Mesenchymal stem cell (in vitro differentiated cells and primary cell): ENCODE data around the gene C18orf63.

ENCODE experiments used
- DNase-seq: peaks from one replicate; pipeline ENCODE4 v3.0.0-alpha.2; 2013
- H2AFZ ChIP-seq: one replicate; pipeline ENCODE4 v1.6.1; 2013; ENCODE audit warnings: low read depth, mild to moderate bottlenecking, control low read depth, inconsistent platforms, low read length, moderate library complexity
- H2AK5ac ChIP-seq: 2 replicates; pipeline ENCODE4 v1.6.1; 2013; ENCODE audit warnings: low read length, moderate library complexity, mild to moderate bottlenecking, inconsistent platforms; ENCODE audit not compliant: severe bottlenecking
- H2BK120ac ChIP-seq: one replicate; pipeline ENCODE4 v1.6.1; 2013; ENCODE audit warnings: low read depth, mild to moderate bottlenecking, inconsistent platforms, low read length, moderate library complexity
- H2BK12ac ChIP-seq, 2 experiments: one replicate each; pipeline ENCODE4 v1.6.1; 2013; ENCODE audit warnings: inconsistent platforms in 2 of 2, low read length in 2 of 2, mild to moderate bottlenecking in 2 of 2, moderate library complexity in 2 of 2, control low read depth in 1 of 2
- H2BK15ac ChIP-seq: one replicate; pipeline ENCODE4 v1.6.1; 2013; ENCODE audit warnings: mild to moderate bottlenecking, low read depth, inconsistent platforms; ENCODE audit not compliant: poor library complexity, severe bottlenecking
- H2BK5ac ChIP-seq: 2 replicates; pipeline ENCODE4 v1.6.1; 2013; ENCODE audit warnings: low read depth, mild to moderate bottlenecking, low read length, control low read depth, inconsistent platforms; ENCODE audit not compliant: poor library complexity, severe bottlenecking
- H3K14ac ChIP-seq, 2 experiments: one replicate each; pipeline ENCODE4 v1.6.1; 2013; ENCODE audit warnings: inconsistent platforms in 2 of 2, low read length in 2 of 2, control low read depth in 1 of 2, mild to moderate bottlenecking in 1 of 2, moderate library complexity in 1 of 2
- H3K18ac ChIP-seq, 2 experiments: one replicate each; pipeline ENCODE4 v1.6.1; 2013; ENCODE audit warnings: inconsistent platforms in 2 of 2, low read length in 2 of 2, control low read depth in 1 of 2, low read depth in 1 of 2, mild to moderate bottlenecking in 1 of 2
- H3K23ac ChIP-seq, 2 experiments: one replicate each; pipeline ENCODE4 v1.6.1; 2013; ENCODE audit warnings: inconsistent platforms in 2 of 2, low read length in 2 of 2, mild to moderate bottlenecking in 2 of 2, moderate library complexity in 2 of 2, control low read depth in 1 of 2
- H3K27ac ChIP-seq: 2 replicates; pipeline ENCODE4 v1.5.1; 2013; ENCODE audit warnings: mild to moderate bottlenecking, moderate library complexity, low read length, control low read depth, inconsistent platforms; ENCODE audit not compliant: poor library complexity, severe bottlenecking
- H3K27me3 ChIP-seq, 2 experiments: 2 replicates each; pipeline versions ENCODE4 v1.6.1 to v1.7.0; 2013; ENCODE audit warnings: low read length in 2 of 2, mild to moderate bottlenecking in 2 of 2, moderate library complexity in 2 of 2, control low read depth in 1 of 2, inconsistent platforms in 1 of 2; ENCODE audit not compliant: control insufficient read depth in 1 of 2, insufficient read depth in 1 of 2
- H3K36me3 ChIP-seq, 2 experiments: 2 replicates each; pipeline versions ENCODE4 v1.6.1 to v1.7.0; 2013; ENCODE audit warnings: low read length in 2 of 2, control low read depth in 1 of 2, inconsistent platforms in 1 of 2, low read depth in 1 of 2, mild to moderate bottlenecking in 1 of 2; ENCODE audit not compliant: insufficient read depth in 2 of 2, control insufficient read depth in 1 of 2
- H3K4ac ChIP-seq, 2 experiments: one replicate each; pipeline ENCODE4 v1.6.1; 2013; ENCODE audit warnings: inconsistent platforms in 2 of 2, low read length in 2 of 2, mild to moderate bottlenecking in 2 of 2, moderate library complexity in 2 of 2, control low read depth in 1 of 2, low read depth in 1 of 2
- H3K4me1 ChIP-seq: 2 replicates; pipeline ENCODE4 v1.6.1; 2013; ENCODE audit warnings: low read depth, low read length, control low read depth; ENCODE audit not compliant: control insufficient read depth, insufficient read depth
- H3K4me2 ChIP-seq: 2 replicates; pipeline ENCODE4 v1.6.1; 2013; ENCODE audit warnings: low read length, mild to moderate bottlenecking, inconsistent platforms; ENCODE audit not compliant: poor library complexity, severe bottlenecking
- H3K4me3 ChIP-seq, 2 experiments: 2 replicates each; pipeline versions ENCODE4 v1.5.1 to v1.7.0; 2013; ENCODE audit warnings: low read length in 2 of 2, mild to moderate bottlenecking in 2 of 2, control low read depth in 1 of 2, low read depth in 1 of 2; ENCODE audit not compliant: insufficient read depth in 1 of 2
- H3K79me1 ChIP-seq: replicated peaks from 2 replicates; pipeline ENCODE4 v1.6.1; 2013; ENCODE audit warnings: mild to moderate bottlenecking, control low read depth, low read length, inconsistent platforms; ENCODE audit not compliant: poor library complexity, severe bottlenecking
- H3K9ac ChIP-seq: 2 replicates; pipeline ENCODE4 v1.7.0; 2013; ENCODE audit warnings: mild to moderate bottlenecking, low read length, moderate library complexity
- H3K9me3 ChIP-seq: 2 replicates; pipeline ENCODE4 v1.7.0; 2013; ENCODE audit warnings: mild to moderate bottlenecking, low read length; ENCODE audit not compliant: control insufficient read depth
- H4K8ac ChIP-seq: one replicate; pipeline ENCODE4 v1.6.1; 2013; ENCODE audit warnings: inconsistent platforms, mild to moderate bottlenecking, low read length, moderate library complexity
- H4K91ac ChIP-seq: one replicate; pipeline ENCODE4 v1.6.1; 2013; ENCODE audit warnings: mild to moderate bottlenecking, low read length, inconsistent platforms
- WGBS: methylation state at CpG from one replicate; pipeline ENCODE4 v1.1.7; 2013; ENCODE audit warnings: mixed read lengths; 5-methylcytosine and 5-hydroxymethylcytosine counted together

C18orf63 gene

GRCh38 chr18:74402806-74403433, 87.3 kb downstream of the C18orf63 start:
- Histone ChIP-seq H2BK120ac (no peak overlapping the region), H3K4ac (no peak overlapping the region), H2BK5ac (no peak overlapping the region), H2AFZ (no peak overlapping the region), H4K91ac (no peak overlapping the region), H3K9ac (no peak overlapping the region), H4K8ac (no peak overlapping the region), H3K18ac (no peak overlapping the region), H2AK5ac (no peak overlapping the region), H3K23ac (no peak overlapping the region), H3K4me3 (no peak overlapping the region), H3K4me1 (no peaks in the 10 kb centered on the region), H3K4me2 (no peak overlapping the region), H2BK12ac (no peak overlapping the region), H3K36me3 (no peaks in the 10 kb centered on the region), H3K79me1 (no peaks in the 10 kb centered on the region), H3K9me3 (no peaks in the 10 kb centered on the region), H3K27me3 (peaks cover 4 to 59% of the 10 kb centered on the region in 2 experiments), H2BK15ac (no peak overlapping the region), H3K14ac (no peak overlapping the region), H3K27ac (no peak overlapping the region)
- DNase-seq: no peak
- WGBS: 40% methylated on average over 6 of the region's 9 CpGs

GRCh38 chr18:74407888-74408287, 92.2 kb downstream of the C18orf63 start:
- Histone ChIP-seq H2AK5ac (no peak overlapping the region), H2BK15ac (no peak overlapping the region), H3K4me3 (no peak overlapping the region)

More at GRCh38 chr18:74407888-74408287, 92.2 kb downstream of the C18orf63 start:
- no peak overlapping the region for H2BK120ac ChIP-seq
- no peaks in the 10 kb centered on the region for H3K36me3 ChIP-seq
- no peak overlapping the region for H3K27ac ChIP-seq
- H3K4me2 ChIP-seq: no peak overlapping the region
- H4K91ac ChIP-seq: no peak overlapping the region
- no peak overlapping the region for H3K14ac ChIP-seq
- DNase-seq: no peak
- no peak overlapping the region for H4K8ac ChIP-seq
- no peak overlapping the region for H2BK5ac ChIP-seq
- H3K9me3 ChIP-seq: no peaks in the 10 kb centered on the region
- no peak overlapping the region for H2BK12ac ChIP-seq
- H3K23ac ChIP-seq: no peak overlapping the region
- H3K4me1 ChIP-seq: peaks cover 1% of the 10 kb centered on the region
- H3K79me1 ChIP-seq: no peaks in the 10 kb centered on the region
- H3K18ac ChIP-seq: no peak overlapping the region
- H3K27me3 ChIP-seq: peaks cover 16 to 55% of the 10 kb centered on the region in 2 experiments
- H3K4ac ChIP-seq: no peak overlapping the region
- no peak overlapping the region for H3K9ac ChIP-seq
- no peak overlapping the region for H2AFZ ChIP-seq
- WGBS: 68% methylated on average over 2 of the region's 2 CpGs
